Hematopoietic multipotent progenitor cell treated with erythropoietin and hydrocortisone succinate and interleukin-3 and kit ligand, for 6 days (in vitro differentiated cells): ENCODE results near the gene CPSF3.
A peak's percentile ranks its signal among the peaks of the same experiment; 100 is the strongest.

Experiments
- DNase-seq: peaks from one replicate; pipeline ENCODE4 v3.0.0-alpha.2; 2015

The CPSF3 gene

GRCh38 chr2:9422321-9423099 lies 944 bp upstream of the CPSF3 start:
- peak; percentile 80 for DNase-seq

- DNase-seq: peak; percentile 52
Observed at GRCh38 chr2:9423922-9424272, 443 bp downstream of the CPSF3 start.

DNA sequence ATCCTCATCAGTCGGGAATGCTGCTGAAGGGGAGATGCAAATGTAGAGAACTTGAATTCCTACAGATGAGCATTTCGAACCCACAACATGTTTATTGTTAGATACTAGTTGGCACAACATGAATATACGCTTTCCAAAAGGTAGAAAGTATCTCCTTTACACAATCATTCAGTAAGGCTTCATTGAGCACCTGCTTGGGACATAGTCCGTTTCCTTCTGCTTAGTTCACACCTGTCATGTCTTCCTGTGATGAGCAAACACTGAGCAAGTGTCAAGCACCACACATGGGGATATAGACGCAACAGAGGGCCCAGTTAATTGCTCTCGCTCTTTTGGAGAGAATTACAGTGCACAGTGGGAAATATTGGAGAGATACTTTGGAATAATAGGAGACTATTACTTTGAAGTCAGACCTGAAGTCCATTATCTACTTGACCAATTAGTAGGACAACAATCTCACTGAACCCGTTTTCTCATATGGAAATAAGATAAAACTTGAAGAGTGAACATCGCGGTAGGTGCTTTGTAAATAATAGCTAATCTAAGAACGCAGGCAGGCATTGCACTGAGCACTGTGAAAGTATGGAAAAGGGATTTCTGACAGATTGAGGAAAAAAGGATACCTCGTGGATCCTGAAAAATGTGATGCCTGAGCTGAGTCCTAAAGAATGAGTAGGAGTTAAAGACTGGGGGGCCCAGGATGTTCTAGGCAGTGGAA lies 1.2 kb downstream of the CPSF3 start:
- DNase-seq: peak; percentile 28

DNA sequence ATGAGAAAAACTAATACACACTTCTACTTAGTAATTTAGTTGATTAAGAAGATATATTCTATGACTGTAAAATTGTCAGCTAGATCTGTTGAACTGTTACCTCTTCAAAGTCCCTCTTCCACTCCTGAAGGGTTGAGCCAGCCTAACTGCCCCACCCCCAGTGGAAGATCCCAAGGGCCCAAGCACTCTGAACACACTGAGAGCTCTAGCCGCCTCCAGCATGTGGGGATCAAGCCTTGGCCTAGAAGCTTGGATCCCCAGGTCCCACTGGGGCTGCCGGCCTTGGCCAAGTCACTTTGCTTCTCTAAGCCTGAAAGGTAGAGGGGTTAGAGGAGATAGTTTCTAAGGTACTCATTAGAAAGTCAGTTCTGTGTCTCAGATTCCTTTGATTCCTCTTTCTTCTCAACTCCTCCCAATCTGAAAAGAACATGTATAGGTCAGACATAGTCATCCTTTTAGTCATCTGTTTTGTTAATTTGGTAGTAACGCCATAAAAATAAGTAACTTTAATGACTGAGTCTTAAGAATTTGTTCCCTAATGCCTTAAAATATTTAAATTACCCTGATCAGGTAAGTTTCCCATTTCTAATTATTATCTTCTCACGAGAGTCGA lies 5.6 kb downstream of the CPSF3 start:
- DNase-seq: no peak

DNA sequence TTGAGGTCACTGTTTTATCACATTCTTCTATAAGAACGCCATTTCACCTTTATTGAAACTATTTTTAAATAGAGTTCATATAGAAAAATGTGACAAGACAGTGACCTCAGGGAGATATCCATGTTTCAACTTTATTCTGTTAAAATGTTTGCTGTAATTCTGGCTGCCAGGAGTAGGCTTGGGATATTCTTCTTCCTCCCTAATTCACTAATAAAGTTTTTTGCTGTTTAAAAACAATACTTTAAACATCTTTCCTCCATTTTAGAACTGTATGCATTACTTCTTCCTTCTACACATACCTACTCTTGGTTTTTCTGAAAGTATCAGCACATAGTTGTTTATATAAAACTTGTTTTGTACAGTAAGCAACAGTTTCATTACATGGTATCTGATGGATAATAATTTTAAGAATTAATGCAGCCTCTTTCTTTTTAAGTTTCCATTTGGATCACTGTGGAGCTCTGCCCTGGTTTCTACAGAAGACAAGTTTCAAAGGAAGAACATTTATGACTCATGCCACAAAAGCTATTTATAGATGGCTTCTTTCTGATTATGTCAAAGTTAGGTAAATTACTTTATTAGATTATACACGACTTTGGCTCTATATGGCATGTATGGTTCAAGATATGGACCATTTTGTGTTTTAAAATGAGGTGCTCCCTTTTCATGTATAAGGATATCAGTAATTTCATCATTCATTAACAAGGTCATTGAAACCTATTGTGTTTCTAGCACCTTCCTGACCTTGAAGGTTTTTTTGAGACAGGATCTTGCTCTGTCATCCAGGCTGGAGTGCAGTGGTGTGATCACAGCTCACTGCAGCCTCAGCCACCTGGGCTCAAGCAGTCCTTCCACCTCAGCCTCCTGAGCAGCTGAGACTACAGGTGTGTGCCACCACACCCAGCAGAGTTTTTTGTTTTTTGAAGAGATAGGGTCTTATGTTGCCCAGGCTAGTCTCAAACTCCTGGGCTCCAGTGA lies 7.2 kb downstream of the CPSF3 start:
- DNase-seq: no peak

DNA sequence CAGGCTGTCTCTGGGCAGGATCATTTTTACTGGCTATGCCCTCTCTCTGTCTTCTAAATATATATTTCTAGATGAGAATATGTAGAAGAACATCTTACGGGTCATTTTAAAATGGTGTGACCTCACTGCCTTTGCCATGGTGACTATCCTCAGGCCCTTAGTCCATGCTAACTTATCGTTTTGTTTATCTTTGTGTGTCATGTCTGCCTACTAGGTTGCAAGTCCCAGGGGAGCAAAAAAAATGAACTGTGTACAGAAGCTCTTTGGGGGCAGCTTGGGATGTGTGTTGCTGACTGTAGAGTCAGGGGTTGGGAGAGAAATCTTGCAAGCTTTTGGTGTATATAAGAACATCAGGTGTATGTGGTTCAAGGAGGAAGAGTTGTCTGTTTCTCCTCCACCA lies 11.0 kb downstream of the CPSF3 start:
- DNase-seq: no peak

DNA sequence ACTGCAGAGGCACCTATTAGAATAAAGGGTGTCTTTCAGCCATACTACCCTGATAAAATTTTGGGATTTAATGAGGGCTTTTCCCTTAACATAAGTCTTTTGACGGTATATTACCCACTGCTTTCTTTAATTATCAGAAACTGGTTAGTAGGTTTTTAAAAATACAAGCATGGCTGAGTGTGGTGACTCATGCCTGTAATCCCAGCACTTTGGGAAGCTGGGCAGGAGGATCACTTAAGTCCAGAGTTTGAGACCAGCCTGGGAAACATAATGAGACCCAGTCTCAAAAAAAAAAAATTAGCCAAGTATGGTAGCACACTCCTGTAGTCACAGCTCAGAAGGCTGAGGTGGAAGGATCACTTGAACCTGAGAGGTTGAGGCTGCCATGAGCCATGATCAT lies 16.1 kb downstream of the CPSF3 start:
- DNase-seq: no peak

GRCh38 chr2:9440058-9440727 lies 16.7 kb downstream of the CPSF3 start:
- no peak for DNase-seq

DNA sequence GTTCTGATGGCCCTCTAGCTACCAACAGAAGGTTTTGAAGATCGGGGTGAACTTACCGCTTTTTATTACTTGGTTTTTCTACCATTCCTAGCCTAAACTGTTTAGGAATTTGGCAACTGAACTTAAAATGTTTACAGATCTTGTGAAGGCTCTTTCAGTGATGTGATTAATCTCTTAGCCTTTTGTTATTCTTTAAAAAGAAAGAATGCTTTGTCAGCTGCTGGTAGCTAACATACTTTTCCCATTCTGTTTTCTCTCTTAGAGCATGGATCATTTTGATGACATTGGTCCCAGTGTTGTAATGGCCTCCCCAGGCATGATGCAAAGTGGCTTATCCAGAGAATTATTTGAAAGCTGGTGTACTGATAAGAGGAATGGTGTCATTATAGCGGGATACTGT lies 18.1 kb downstream of the CPSF3 start:
- DNase-seq: no peak

- no peak for DNase-seq
Observed at GRCh38 chr2:9443526-9443925, 20.1 kb downstream of the CPSF3 start.

- DNase-seq: no peak
Observed at GRCh38 chr2:9445089-9445488, 21.6 kb downstream of the CPSF3 start.

DNA sequence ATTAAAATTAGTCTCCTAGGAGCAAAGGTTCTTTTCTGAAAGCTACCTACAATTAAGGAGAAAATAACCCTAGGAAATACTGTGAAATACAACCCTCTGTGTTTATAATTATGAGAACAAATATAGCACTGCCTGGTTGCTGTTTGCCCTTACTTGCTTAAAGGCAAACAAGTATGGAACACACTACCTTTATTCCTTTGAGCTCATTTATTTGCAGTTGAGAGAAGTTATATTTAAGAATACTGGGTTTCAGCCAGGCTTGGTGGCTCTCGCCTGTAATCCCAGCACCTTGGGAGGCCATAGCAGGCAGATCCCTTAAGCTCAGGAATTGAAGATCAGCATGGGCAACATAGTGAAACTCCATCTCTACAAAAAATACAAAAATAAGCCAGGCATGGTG lies 27.8 kb downstream of the CPSF3 start:
- no peak for DNase-seq

GRCh38 chr2:9460441-9461017 lies 37.1 kb downstream of the CPSF3 start:
- no peak for DNase-seq

DNA sequence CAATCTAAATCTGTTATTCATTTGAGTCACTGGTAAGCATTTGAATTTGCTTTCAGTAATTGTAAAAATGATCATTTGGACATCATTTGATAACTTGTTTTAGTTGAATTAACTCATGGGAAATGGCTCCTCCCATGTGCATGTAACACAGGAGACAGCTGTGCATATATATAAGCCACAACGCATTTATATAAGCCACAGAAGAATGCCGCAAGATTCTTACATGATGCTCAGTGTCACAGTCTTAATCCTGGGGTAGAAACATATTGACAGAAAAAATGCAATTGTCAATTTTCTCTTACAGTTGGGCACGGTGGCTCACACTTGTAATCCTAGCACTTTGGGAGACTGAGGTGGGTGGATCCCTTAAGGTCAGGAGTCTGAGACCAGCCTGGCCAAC lies 37.6 kb downstream of the CPSF3 start:
- no peak for DNase-seq

DNA sequence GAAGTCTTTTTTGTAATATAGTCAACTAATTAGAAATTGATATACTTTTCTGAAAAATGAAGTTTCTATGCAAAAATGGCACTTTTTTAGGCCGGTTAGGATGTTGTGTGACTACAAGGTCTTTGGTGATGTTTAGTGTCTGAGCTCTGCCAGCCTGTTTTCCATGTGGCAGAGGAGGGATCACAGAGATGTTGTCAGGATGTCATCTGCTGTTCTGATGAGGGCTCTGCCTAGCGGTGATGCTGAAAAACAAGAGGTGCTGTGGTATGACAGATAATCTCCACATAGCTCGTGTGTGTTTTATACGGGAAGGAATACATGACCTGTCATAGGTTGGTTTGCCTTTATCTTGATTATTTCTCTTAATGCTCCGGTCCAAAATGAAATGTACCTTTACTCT lies 38.9 kb downstream of the CPSF3 start:
- DNase-seq: no peak

GRCh38 chr2:9462886-9463697 lies 39.6 kb downstream of the CPSF3 start:
- DNase-seq: no peak

DNA sequence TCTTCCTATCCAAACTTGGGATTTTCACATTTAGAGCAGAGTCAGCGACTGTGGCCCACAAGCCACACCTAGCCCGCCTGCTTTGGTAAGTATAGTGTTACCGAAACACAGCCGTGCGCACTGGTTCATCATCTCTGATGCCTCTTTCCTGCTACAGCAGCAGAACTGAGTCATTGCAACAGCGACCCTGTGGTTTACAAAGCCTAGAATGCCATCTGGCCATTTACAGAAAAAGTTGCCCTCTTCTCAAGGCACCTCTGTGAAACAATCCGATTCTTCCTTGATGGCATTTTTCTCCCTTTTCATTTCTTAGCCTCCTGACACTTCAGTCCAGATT lies 40.2 kb downstream of the CPSF3 start:
- DNase-seq: peak; percentile 34

DNA sequence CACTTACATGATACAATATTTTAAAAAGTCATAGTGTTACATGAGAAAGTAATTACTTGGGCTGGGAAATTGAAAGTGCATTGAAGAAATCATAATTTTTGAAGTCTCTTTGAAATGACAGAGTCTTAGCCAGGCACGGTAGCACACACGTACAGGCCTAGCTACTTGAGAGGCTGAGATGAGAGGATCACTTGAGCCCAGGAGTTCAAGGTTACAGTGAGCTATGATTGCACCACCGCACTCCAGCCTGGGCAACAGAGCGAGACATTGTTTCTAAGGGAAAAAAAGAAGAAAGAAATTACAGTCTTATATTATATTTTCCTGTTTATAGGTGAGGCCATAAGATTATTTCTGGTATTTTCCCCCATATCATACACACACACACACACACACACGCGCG lies 41.7 kb downstream of the CPSF3 start:
- no peak for DNase-seq

DNA sequence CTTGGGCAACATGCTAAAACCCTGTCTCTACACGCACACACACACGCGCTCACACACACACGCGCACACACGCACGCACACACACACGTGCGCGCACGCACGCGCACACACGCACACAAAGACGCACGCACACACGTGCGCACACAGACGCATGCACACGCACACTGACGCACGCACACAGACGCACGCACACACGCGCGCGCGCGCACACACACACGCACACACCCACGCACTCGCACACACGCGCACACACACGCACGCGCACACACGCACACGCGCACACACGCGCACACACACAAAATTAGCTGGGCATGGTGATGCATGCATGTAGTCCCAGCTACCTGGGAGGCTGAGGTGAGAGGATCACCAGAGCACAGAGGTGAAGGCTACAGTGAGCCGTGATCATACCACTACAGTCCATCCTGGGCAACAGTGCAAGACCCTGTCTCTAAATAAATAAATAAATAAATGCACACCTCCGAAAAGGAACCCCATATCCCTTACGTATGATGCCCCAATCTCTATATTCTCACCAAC lies 42.8 kb downstream of the CPSF3 start:
- DNase-seq: no peak

- no peak for DNase-seq
Observed at GRCh38 chr2:9467687-9468086, 44.2 kb downstream of the CPSF3 start.

DNA sequence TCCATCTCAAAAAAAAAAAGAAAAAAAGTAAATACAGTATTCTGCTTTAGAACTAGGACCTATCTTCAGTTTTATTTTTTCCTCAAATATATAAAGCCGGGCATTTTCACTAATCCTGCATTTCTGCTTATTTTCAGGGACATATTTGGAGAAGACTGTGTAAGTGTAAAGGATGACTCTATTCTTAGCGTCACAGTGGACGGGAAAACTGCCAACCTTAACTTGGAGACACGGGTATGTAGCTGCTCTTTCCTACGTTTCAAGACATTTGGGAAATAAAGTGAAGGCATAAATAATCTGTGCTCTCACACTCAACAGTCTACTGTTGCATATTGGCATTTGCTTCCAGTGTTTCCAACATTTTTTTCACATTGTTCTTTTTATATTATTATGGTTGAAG lies 47.8 kb downstream of the CPSF3 start:
- no peak for DNase-seq
